ENCODE data around the gene MDC1. TPM values are rescaled to one million over a fixed set of nuclear protein-coding genes. Genes with fewer than 3 reads are reported as not detected.
A peak's percentile ranks its signal among the peaks of the same experiment; 100 is the strongest.

Gene MDC1
- total and polyA plus RNA-seq, 2 of the 13 experiments (the other 11 are each of a cell fraction or from before 2014, with no cell fraction given), result 8.4 to 14.0 TPM

GRCh38 chr6:30716879-30717128 is 277 bp downstream of the MDC1 start (continued):
- TF ChIP-seq DBP (CRISPR knock-in tag; IDR thresholded peaks at IDR 0.05; ENCODE audit: not compliant biosample characterization), result no peak
- TF ChIP-seq ZNF674 (CRISPR knock-in tag; IDR thresholded peaks at IDR 0.05; ENCODE audit: low read depth), result no peak
- no peak for TF ChIP-seq PHF5A (CRISPR knock-in tag; IDR thresholded peaks at IDR 0.05; ENCODE audit: low read depth, unreplicated experiment)

GRCh38 chr6:30714263-30714662 is 2.8 kb downstream of the MDC1 start:
- in situ Hi-C loops (cut with HindIII; ENCODE audit: extremely low pct_ligation_motif_present, low pct_unique_long_range_greater_than_20kb), result no loop called here
- intact Hi-C loops (cut with micrococcal nuclease; ENCODE audit: unreplicated experiment), result no loop called here
- H3K36me3 ChIP-seq (replicated peaks in 1 of 2; ENCODE audit: control insufficient read depth in 1 of 2, insufficient read depth in 2 of 2, low read length in 2 of 2), result peaks cover 24 to 42% of the 10 kb centered on the region in 2 experiments
- ChIA-PET CTCF (ENCODE audit: low intra/inter-chr PET ratio, low total read pairs) (no interaction called here), POLR2A (no interaction called here)
- H3K27ac ChIP-seq (ENCODE audit: extremely low read length, insufficient read depth, low read length), result no peak overlapping the region
- FAIRE-seq, result no peak
- no TSS peak for BruUV-seq (replicated peaks)
- WGBS (ENCODE audit: low lambda C conversion rate), result 100% methylated on average over 1 of the region's 1 CpG
- no peak for DNase-seq (ENCODE audit: low spot score)
- H3K27me3 ChIP-seq (ENCODE audit: control insufficient read depth in 1 of 2, insufficient read depth in 2 of 2, low read length in 2 of 2), result no peaks in the 10 kb centered on the region; a peak in 1 of 5 replicates
- peaks cover 3% of the 10 kb centered on the region for H3K79me2 ChIP-seq (ENCODE audit: insufficient read depth, low read length)
- peaks cover 35% of the 10 kb centered on the region for H3K4me1 ChIP-seq (ENCODE audit: insufficient read depth, low read length)
- TF ChIP-seq SNAPC2 (CRISPR knock-in tag; IDR thresholded peaks at IDR 0.05) (no peak), CEBPB (IDR thresholded peaks at IDR 0.05; ENCODE audit: borderline replicate concordance, low read depth, low read length) (peak; percentile 66; the same call in 1 of the 2 replicates)
- no peaks in the 10 kb centered on the region for H3K9me3 ChIP-seq (ENCODE audit: low read length)
- no peak overlapping the region for H3K9ac ChIP-seq (ENCODE audit: insufficient read depth, low read depth, low read length)
- no peak overlapping the region for H2AFZ ChIP-seq (ENCODE audit: low read length)
- no peak overlapping the region for H3K4me2 ChIP-seq (ENCODE audit: low read depth, low read length)
- no peak for ATAC-seq
- H3K4me3 ChIP-seq (replicated peaks in 1 of 3; ENCODE audit: insufficient read depth in 1 of 3, low read depth in 2 of 3, low read length in 3 of 3), result no peak overlapping the region
- no peaks in the 10 kb centered on the region for H4K20me1 ChIP-seq (ENCODE audit: insufficient read depth, low read length)

DNA sequence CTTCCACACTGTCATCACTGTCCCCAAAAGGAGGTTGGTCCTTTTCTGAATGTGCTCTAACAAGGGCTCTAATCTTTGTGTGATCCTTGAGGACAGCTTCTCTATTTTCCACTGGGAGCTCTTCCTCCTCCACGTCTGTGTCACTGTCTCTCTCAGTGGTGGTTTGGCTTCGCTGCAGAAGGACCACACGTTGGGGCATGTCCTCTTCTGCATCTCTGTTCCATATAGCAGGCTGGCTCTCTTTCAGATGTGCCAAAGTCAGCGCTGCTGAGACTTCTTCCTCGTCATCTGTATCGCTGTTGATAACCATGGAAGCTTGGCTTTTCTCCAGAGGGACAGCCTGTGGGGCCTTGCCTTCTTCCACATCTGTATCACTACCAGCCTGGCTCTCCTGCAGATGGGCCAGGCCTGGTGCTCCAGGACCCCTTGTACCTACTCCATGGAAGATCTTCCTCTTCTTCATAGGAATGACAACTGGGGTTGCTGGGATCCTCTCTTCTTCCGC is 4.6 kb downstream of the MDC1 start:
- no peak for FAIRE-seq
- TF ChIP-seq, protein P1, sequence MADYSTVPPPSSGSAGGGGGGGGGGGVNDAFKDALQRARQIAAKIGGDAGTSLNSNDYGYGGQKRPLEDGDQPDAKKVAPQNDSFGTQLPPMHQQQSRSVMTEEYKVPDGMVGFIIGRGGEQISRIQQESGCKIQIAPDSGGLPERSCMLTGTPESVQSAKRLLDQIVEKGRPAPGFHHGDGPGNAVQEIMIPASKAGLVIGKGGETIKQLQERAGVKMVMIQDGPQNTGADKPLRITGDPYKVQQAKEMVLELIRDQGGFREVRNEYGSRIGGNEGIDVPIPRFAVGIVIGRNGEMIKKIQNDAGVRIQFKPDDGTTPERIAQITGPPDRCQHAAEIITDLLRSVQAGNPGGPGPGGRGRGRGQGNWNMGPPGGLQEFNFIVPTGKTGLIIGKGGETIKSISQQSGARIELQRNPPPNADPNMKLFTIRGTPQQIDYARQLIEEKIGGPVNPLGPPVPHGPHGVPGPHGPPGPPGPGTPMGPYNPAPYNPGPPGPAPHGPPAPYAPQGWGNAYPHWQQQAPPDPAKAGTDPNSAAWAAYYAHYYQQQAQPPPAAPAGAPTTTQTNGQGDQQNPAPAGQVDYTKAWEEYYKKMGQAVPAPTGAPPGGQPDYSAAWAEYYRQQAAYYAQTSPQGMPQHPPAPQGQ (CRISPR knock-in tag; IDR thresholded peaks at IDR 0.05; ENCODE audit: borderline replicate concordance), result no peak
- TF ChIP-seq, protein P2, sequence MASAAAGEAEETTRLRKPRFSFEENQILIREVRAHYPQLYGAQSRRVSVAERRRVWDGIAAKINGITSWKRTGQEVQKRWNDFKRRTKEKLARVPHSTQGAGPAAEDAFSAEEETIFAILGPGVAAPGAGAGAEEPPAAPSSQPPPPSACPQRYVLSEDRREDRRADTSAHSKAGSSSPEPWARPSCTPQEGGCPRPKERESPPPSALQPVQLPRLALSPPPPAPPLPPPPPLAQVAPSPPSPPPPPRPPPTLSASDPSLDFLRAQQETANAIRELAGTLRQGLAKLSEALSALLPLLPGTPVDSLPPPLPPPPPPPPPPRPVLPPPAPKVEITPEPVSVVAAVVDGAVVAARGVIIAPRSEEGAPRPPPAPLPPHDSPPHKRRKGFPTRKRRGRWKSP (CRISPR knock-in tag; IDR thresholded peaks at IDR 0.05), result no peak
- TF ChIP-seq KDM3A (CRISPR knock-in tag; IDR thresholded peaks at IDR 0.05; ENCODE audit: low read depth), result no peak
- TF ChIP-seq KDM5A (IDR thresholded peaks at IDR 0.05; ENCODE audit: borderline replicate concordance, low read length), result no peak
- Histone ChIP-seq H3K9ac (ENCODE audit: insufficient read depth, low read depth, low read length) (no peak overlapping the region), H4K20me1 (ENCODE audit: insufficient read depth, low read length) (no peaks in the 10 kb centered on the region), H3K4me2 (ENCODE audit: low read depth, low read length) (no peak overlapping the region), H3K9me3 (ENCODE audit: low read length) (no peaks in the 10 kb centered on the region), H2AFZ (ENCODE audit: low read length) (no peak overlapping the region), H3K27me3 (ENCODE audit: control insufficient read depth in 1 of 2, insufficient read depth in 2 of 2, low read length in 2 of 2) (no peaks in the 10 kb centered on the region; a peak in 1 of 5 replicates), H3K4me1 (ENCODE audit: insufficient read depth, low read length) (peaks cover 21% of the 10 kb centered on the region), H3K79me2 (ENCODE audit: insufficient read depth, low read length) (no peaks in the 10 kb centered on the region), H3K36me3 (replicated peaks in 1 of 2; ENCODE audit: control insufficient read depth in 1 of 2, insufficient read depth in 2 of 2, low read length in 2 of 2) (peaks cover 25 to 49% of the 10 kb centered on the region in 2 experiments), H3K4me3 (replicated peaks in 1 of 3; ENCODE audit: insufficient read depth in 1 of 3, low read depth in 2 of 3, low read length in 3 of 3) (no peak overlapping the region), H3K27ac (ENCODE audit: extremely low read length, insufficient read depth, low read length) (no peak overlapping the region)
- intact Hi-C loops (cut with micrococcal nuclease; ENCODE audit: unreplicated experiment), result no loop called here
- WGBS (ENCODE audit: low lambda C conversion rate), result 96% methylated on average over 7 of the region's 7 CpGs
- ChIA-PET CTCF (ENCODE audit: low intra/inter-chr PET ratio, low total read pairs) (no interaction called here), POLR2A (no interaction called here)
- BruUV-seq (replicated peaks), result no TSS peak
- in situ Hi-C loops (cut with HindIII; ENCODE audit: extremely low pct_ligation_motif_present, low pct_unique_long_range_greater_than_20kb), result no loop called here
- no peak for DNase-seq (ENCODE audit: low spot score)
- no peak for ATAC-seq

Data from HepG2 (cell line).